Tibial artery (tissue), 4 donors: ENCODE measurements around the gene OCA2.

Experiments
- DNase-seq, 2 donors: peaks; one replicate each; pipeline ENCODE4 v3.0.0-alpha.2; 2019
- H3K27ac ChIP-seq, 2 donors: fragments of 200-600 bp; sonication (generic) in 1 of 2; 1 replicate in 1 of 2; 2 replicates in 1 of 2; pipeline ENCODE4 v1.5.1; 2018 to 2019; ENCODE audit warnings: mild to moderate bottlenecking in 1 of 2
- H3K27me3 ChIP-seq, 2 donors: fragments of 200-600 bp; sonication (generic) in 1 of 2; one replicate each; pipeline versions ENCODE4 v1.5.1 to v1.6.0; 2016 to 2019
- H3K36me3 ChIP-seq, 3 donors: fragments of 200-600 bp; sonication (generic) in 2 of 3; one replicate each; pipeline ENCODE4 v1.5.1; 2016 to 2019; ENCODE audit warnings: mild to moderate bottlenecking in 2 of 3
- H3K4me1 ChIP-seq, 4 donors: fragments of 200-600 bp; sonication (generic) in 2 of 4; 1 replicate in 3 of 4; 2 replicates in 1 of 4; pipeline ENCODE4 v1.5.1; 2016 to 2019
- H3K4me3 ChIP-seq, 2 donors: fragments of 200-600 bp; sonication (generic) in 1 of 2; 1 replicate in 1 of 2; 2 replicates in 1 of 2; pipeline ENCODE4 v1.5.1; 2018 to 2019; ENCODE audit warnings: mild to moderate bottlenecking in 2 of 2
- H3K9me3 ChIP-seq, 3 donors: fragments of 200-600 bp; sonication (generic) in 1 of 3; one replicate each; pipeline ENCODE4 v1.5.1; 2016 to 2019
- intact Hi-C: fragments of 100-400 bp; cut with DNase I; formaldehyde crosslinking; loops from one replicate; pipeline ENCODE4 v1.15.0; 2023; ENCODE audit warnings: low total_unique reads
- TF ChIP-seq, protein P1 (sequence below), 2 experiments: fragments of 200-600 bp in 1 of 2; fragments of 450-650 bp in 1 of 2; IDR thresholded peaks; one replicate each; pipeline ENCODE4 v1.5.1; 2017 to 2019; ENCODE audit warnings: antibody characterized with exemption in 2 of 2, mild to moderate bottlenecking in 1 of 2, moderate library complexity in 1 of 2

The OCA2 gene

DNA sequence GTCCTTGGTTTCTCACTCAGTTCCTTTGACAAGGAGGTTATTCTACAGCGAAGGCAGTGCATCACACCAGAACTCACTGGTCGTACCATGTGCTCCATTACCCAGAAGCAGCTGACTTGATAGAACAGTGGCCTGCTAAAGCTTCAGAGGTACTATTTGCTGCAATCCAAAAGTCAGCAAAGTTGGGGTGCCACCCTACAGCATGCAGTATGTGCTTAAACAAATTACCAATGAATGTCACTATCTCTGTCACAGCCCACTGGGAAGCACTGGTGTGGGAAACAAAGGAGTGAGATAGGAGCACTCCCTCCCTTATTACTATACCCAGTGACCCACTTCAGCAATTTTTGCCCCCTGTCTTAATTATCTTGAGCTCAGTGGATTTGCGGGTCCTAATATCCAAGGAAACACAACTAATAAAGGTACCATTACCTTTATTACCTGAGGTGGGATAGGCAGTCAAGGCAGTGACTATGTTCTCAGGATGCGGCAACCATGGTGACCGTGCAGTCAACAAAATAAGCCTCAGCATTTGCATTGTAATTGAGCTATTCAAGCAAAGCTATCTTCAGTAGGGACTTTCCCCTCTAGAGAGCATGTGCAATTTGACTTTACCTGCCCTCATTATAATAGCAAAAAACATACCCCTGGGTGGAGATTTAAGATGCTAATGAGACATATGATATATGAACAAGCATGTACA lies 199.4 kb downstream of the OCA2 start:
- intact Hi-C loops = no loop called here
- H3K27me3 ChIP-seq = no peaks in the 10 kb centered on the region
- DNase-seq = no peak
- peaks cover 0 to 10% (median 9%) of the 10 kb centered on the region in 3 donors for H3K9me3 ChIP-seq
- no peak overlapping the region for H3K27ac ChIP-seq
- no peak overlapping the region for H3K4me3 ChIP-seq
- TF ChIP-seq, protein P1, sequence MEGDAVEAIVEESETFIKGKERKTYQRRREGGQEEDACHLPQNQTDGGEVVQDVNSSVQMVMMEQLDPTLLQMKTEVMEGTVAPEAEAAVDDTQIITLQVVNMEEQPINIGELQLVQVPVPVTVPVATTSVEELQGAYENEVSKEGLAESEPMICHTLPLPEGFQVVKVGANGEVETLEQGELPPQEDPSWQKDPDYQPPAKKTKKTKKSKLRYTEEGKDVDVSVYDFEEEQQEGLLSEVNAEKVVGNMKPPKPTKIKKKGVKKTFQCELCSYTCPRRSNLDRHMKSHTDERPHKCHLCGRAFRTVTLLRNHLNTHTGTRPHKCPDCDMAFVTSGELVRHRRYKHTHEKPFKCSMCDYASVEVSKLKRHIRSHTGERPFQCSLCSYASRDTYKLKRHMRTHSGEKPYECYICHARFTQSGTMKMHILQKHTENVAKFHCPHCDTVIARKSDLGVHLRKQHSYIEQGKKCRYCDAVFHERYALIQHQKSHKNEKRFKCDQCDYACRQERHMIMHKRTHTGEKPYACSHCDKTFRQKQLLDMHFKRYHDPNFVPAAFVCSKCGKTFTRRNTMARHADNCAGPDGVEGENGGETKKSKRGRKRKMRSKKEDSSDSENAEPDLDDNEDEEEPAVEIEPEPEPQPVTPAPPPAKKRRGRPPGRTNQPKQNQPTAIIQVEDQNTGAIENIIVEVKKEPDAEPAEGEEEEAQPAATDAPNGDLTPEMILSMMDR (IDR thresholded peaks at IDR 0.05) = no peak
- no peaks in the 10 kb centered on the region for H3K4me1 ChIP-seq
- H3K36me3 ChIP-seq = no peaks in the 10 kb centered on the region

DNA sequence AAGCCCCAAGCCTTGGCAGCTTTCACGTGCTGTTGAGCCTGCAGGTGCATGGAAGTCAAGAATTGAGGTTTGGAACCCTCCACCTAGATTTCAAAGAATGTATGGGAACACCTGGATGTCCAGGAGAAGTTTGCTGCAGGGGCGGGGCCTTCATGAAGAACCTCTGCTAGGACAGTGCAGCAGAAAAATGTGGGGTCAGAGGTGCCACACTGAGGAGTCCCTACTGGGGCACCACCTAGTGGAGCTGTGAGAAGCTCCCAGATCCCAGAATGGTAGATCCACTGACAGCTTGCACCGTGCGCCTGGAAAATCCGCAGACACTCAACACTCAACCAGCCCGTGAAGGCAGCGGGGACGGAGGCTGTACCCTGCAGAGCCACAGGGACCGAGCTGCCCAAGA lies 201.6 kb downstream of the OCA2 start:
- Histone ChIP-seq H3K4me3 (no peak overlapping the region), H3K27me3 (no peaks in the 10 kb centered on the region), H3K4me1 (no peaks in the 10 kb centered on the region), H3K36me3 (no peaks in the 10 kb centered on the region), H3K27ac (no peak overlapping the region), H3K9me3 (peaks cover 0 to 19% (median 18%) of the 10 kb centered on the region in 3 donors)
- intact Hi-C loops = no loop called here
- TF ChIP-seq, protein P1 (IDR thresholded peaks at IDR 0.05) = no peak
- no peak for DNase-seq

DNA sequence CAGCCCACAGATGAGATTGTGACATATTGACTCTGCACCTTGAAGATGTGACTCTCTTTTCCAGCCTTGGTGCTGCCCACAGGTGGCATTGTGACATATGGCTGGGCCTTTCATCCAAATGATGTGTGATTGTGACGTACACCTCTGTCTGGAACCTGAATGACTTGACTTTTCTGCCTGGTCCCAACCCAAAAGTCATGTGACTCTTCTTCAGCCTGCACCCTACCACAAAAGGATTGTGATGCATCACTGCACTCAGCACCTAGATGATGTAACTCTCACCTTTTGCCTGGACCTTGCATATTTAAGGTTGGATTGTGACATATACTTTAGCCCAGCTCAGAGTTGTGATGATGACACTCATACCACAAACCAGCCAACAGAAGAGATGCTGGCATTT lies 204.5 kb downstream of the OCA2 start:
- Histone ChIP-seq H3K4me3 (no peak overlapping the region), H3K4me1 (no peaks in the 10 kb centered on the region), H3K27me3 (no peaks in the 10 kb centered on the region), H3K27ac (no peak overlapping the region), H3K9me3 (peaks cover 0 to 24% (median 19%) of the 10 kb centered on the region in 3 donors), H3K36me3 (peaks cover 0 to 7% (median 0%) of the 10 kb centered on the region in 3 donors)
- DNase-seq = no peak
- intact Hi-C loops = no loop called here
- TF ChIP-seq, protein P1 (IDR thresholded peaks at IDR 0.05) = no peak

DNA sequence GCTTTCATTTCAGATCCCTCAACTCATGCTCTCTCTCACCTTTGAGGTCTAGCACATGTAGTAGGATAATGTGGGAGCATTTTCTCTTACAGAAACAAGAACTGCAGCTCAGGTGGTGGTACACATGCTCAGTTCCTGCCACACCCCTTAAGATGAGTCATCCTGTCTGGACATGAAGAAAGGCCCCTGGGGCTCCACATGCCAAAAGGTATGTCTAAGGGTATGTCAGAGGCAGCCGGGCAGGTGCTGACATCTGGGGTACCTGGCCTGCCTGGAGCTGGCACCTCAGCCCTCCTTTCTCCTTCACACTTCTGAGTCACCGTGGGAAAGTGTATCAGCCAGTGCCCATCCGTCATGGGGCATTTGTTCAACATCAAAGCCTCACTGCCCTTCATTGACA lies 209.9 kb downstream of the OCA2 start:
- Histone ChIP-seq H3K27ac (no peak overlapping the region), H3K27me3 (no peaks in the 10 kb centered on the region), H3K9me3 (peaks cover 0 to 19% (median 10%) of the 10 kb centered on the region in 3 donors), H3K36me3 (peaks cover 0 to 11% (median 0%) of the 10 kb centered on the region in 3 donors), H3K4me3 (no peak overlapping the region), H3K4me1 (no peaks in the 10 kb centered on the region)
- TF ChIP-seq, protein P1 (IDR thresholded peaks at IDR 0.05) = no peak
- intact Hi-C loops = no loop called here
- DNase-seq = no peak

DNA sequence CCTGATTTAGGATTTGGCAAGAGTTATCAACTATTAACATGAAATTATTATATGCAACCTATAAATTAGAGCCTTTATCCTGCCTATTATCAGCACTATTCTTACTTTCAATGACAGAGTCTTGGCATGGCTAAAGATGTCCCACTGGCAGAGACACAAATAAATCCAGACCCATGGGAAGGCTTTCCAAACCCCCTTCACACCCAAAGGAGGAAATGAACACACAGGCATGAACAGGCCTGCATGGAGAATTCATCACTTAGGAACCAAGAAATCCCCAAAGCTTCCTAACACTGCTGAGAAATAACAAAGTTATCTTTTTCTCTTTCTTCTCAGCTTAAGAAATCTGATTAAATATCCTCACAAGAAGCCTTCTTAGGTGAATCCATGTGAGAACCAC lies 213.9 kb downstream of the OCA2 start:
- H3K27ac ChIP-seq = no peak overlapping the region
- no peak overlapping the region for H3K4me3 ChIP-seq
- DNase-seq = no peak
- peaks cover 0 to 6% (median 5%) of the 10 kb centered on the region in 3 donors for H3K9me3 ChIP-seq
- peaks cover 0 to 9% (median 0%) of the 10 kb centered on the region in 3 donors for H3K36me3 ChIP-seq
- H3K4me1 ChIP-seq = no peaks in the 10 kb centered on the region
- intact Hi-C loops = no loop called here
- no peaks in the 10 kb centered on the region for H3K27me3 ChIP-seq
- TF ChIP-seq, protein P1 (IDR thresholded peaks at IDR 0.05) = no peak
